GM21619 (cell line): Measurements from ENCODE around the gene PCSK1.
"Not testable (repeated sequence)": the region's sequence is repeated elsewhere in the genome, so short reads cannot be mapped to it uniquely, and the experiment has no call there.

Experiments
- ATAC-seq: cut with Tn5 transposase; IDR thresholded peaks from one replicate; pipeline ENCODE4 v1.9.1; 2021; ENCODE audit not compliant: unreplicated experiment

The PCSK1 gene

DNA sequence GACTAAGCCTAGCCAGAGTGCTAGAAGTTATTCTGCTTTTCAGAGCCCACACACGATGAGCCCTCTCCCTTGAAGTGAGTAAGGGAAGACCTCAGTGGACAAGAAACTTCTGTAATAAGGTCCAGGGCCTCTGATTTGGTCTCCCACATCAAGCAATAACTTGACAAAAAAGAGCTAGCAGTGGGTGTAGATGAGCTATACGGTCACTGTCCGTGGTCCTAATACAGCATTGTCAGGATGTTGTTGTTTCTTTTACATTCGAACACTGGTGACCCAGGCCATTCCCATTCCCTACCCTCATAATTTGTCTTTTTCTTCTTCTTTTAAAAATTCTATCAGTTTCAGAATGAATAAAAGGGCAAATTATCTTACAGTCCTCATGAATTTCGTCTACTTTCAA lies 5.2 kb downstream of the PCSK1 start:
- no peak for ATAC-seq

DNA sequence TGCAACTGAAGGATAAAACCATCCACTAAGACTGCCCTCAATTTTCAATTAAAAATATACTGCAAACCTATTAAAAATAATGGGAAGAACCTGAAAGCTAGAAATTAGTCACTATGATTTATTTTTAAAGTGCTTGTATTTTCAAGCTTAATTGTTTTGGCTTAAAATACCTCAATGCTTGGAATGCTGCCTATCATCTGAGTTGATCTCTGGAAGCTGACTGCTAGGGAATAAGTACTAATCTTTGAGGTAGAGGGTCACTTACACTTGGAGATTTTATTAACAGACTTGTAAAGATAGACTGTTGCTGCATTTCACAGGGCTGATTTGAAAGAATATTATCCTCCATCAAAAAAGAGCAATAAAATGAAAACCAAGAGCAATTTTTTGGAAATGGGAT lies 6.2 kb downstream of the PCSK1 start:
- ATAC-seq = no peak

DNA sequence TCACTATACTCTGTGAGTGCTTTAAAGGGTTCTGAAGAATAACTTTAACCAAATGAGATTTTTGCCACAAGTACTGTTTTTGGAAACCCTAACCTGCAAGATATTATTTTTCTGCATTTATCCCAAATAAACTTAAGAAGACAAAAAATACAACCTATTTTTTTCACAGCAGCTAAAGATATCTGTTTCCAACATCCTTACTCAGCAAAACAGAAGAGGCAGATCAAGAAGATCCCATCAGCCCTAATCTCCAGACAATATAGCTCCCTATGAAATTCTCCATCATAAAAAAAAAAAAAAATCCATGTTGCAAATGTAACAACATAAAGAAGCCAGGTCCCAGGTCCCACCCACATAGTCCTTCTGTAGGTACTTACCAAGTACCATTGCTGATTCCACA lies 7.6 kb downstream of the PCSK1 start:
- ATAC-seq = no peak

DNA sequence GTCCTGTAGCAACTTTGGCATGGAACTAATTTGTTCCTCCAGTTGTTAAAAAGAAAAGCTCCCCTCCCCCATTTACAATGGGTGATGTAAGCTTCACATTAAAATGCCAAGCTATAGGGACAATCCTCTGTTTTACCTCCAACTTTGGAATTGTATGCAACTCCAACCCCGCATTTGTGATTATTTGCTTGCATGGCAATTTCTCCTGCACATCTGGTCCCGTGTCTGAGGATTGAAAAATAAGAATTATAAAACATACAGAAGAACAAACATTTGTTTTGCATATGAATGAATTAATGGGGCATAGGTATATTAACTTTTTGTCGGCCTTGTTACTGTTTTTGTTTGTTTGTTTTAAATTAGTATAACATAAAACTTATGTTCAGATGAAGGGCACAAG lies 17.2 kb downstream of the PCSK1 start:
- ATAC-seq = no peak

DNA sequence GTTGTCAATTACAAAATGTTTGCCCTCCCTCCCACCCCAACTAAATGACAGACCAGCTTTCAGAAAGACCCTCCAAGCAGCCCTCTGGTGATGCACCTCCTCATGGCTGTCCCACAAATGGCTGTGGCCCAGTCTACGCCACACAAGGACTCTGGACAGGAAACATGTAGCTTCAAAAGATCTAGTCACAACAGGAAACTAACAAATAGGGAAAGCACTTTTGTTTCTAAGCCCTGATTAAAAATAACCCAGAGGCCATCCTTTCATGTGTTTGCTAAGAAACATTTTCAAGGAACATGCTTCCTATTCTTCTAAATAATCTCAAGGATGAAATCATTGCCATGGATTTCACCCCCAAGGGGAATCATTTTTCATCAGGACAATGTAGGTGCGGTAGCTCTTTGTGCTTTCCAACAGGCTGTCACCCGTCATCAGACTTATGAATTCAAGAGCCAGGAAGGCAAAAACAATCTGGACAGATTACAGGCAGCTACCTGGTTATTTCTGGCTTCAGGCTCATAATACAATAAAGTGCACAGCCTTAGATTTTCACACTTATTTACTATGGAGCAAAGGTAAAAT lies 20.1 kb downstream of the PCSK1 start:
- ATAC-seq = no peak

DNA sequence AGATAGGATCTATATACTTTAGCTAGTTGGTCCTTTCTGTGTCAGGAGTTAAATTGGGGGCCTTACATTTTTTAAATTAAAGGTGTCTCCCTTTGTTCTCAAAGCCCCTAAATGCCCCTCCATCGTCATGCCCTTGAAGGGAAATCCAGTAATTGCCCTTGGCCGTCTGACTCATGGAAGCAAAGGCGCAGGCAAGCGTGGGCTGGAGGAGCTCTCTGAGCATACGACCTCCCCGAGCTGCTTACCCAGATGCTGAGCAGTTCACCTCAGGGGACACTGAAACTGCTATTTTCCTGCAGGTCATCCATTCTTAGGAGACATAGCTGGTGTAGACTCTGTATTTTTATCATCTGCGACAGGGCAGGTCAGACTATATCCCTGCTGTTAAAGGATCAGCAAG lies 23.0 kb downstream of the PCSK1 start:
- no peak for ATAC-seq

DNA sequence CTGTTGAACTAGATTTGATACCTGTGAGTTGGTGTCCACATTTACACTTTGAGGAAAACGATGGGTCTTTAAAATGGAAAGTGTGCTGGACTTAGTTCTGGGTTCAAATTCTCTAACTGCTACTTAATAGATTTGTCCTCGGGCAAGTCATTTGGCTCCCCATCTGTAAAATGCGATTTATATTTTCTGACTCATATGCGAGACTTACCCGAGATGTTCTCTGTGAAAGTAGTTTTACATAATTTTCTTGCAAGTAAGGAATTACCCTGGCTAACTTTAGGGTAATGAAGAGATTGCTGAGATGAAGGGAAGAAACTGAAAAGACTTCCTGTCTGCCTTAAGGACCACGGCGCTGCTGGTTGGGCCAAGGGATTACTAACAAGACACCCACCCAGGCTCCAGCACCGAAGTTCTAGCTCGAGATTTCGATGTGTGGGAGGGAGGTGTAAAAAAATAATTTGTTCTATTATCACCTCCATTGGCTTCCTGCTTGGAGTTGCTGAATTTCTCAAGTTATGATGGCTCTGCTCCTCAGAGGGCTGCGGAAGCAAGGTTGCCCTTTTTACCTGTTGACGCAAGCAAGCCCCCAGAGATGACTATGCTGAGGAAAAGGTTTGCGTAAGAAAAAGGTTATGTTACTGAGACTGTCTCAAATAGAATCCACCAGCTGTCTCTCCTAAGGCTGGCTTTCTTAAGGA lies 24.1 kb downstream of the PCSK1 start:
- ATAC-seq = no peak

DNA sequence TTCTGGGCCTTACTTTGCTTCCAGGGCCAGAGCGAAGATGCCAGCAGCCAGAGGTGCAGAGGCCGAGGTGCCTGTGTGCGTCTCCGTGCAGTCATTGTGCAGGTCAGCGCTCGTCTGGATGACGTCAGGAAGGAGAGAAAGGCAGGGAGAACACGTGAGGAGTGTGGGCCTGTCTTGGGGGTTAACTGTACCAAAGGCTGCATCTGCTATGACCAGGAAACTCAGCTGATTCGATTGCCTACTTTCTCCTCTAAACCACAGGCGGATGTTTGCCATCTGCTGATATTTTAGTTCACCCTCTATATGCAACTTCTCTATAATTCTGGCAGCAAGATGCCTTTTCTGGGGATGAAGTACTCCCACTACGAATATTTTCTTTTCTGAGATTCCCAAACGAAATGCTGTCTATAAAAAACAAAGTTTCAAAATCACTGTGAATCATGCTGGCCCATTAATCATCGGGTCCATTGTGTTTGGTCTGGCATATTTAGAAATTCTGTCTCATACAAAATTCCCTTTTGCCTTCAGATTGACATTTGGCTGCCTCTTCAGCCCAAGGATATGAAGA lies 24.8 kb downstream of the PCSK1 start:
- ATAC-seq = no peak

DNA sequence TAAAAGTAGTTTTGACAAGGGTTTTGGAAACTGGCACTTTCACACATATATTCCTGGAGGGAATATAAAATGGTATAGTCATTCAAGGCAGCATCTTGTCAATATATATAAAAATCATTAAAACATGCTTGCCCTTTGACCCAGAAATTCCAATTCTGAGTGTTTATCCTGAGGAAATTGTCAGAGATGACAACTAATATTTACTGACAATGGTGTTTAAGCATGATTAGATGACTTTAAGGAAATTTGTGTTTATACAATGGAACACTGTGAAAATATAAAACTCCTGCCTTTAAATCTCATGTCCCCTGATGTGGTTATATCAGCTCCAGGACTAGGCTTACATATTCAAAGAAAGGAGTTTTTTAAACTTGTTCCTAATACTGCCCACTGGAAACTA lies 25.6 kb downstream of the PCSK1 start:
- no peak for ATAC-seq

DNA sequence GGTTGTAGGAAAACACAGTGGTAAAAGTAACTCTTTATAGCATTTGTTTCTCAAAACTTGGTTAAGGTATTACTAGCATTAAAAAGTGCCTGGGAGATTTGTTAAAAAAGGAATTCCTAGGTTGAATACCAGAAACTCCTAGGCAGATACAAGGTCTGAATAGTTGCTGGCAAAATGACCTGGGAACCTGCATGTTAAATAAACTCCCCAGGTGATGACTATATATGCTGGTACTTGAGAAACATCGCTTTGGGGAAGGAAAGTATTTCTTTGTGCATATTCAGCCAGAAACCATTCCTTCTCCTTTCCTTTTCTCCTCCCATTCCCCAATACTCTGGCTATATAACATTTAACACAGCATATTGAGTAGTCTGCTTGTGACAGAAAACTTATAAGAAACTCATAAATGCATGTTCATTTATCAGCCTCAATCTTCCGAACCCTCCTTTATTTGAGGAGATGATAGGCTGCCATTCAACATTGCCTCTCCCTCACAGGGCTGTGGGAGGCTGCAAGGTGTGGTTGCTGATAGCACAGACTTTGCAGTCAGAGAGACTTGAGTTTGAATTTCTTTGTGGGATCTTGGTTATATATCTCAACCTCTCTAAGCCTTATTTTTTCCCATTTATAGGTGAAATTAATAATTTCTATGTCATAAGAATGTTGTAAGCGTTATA lies 28.7 kb downstream of the PCSK1 start:
- no peak for ATAC-seq

DNA sequence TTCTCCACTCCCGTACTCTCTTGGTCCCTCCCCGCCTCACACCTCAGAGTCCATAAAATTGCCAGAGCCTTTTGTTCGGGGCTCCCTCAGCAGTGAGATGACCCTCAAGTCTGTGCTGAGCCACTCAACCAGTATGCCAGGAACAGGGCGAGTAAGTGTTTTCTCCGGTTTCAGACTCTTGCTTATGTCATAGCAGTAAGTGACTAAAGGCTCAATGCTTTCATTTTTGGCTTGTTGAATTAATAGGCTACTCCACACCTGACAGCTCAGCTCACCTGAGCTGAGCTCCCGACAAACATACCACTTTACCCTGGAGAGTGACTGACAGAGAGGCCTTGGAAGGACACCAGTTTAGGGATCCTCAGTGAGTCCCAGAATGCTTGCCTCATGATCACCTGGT lies 30.5 kb downstream of the PCSK1 start:
- no peak for ATAC-seq

DNA sequence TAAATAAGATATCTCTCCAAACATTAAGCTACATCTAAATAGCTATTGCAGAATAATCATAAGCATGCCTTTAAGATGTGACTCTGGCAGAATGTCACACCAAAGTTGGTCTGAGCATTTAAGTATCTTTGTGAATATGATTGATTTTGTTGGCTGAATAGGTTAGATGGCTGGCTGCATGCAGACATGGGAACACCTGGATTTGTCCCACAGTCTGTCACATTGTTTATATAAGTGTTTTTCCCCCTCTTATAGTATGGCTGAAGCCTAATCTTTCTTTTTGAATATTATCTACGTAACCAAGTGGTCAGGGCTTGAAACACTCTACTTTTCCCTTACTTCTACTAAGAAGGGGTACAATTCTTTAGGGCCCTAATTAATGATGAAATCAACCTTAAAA lies 36.2 kb downstream of the PCSK1 start:
- ATAC-seq = no peak

DNA sequence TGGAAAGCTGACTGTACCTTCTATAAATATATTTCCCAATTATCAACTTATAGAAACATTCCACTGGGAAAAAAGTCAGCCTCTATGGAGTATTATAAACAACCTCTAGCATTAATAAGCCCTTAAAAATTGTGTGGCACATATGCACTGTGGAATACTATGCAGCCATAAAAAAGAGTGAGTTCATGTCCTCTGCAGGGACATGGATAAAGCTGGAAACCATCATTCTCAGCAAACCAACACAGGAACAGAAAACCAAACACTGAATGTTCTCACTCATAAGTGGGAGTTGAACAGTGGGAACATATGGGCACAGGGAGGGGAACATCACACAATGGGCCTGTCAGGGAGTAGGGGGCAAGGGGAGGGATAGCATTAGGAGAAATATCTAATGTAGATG lies 37.8 kb downstream of the PCSK1 start:
- ATAC-seq = not testable (repeated sequence)

DNA sequence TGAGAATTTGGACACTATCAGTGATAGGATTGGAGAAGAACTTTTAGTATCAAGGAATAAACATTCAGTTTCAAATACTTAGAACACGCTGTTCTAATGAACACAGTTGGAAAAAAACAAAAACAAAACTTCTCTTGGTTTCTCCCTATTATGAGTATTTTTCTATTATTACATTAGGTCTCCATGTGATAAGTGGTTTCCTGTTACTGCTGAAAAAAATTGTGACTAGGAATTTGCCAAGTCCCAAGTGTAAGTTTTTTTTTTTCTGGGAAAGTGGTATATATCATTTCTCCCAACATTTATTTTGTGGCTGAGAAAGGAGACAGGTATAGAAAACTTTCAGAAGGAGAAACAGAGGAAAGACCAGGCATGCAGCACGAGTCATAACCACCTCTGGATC lies 41.1 kb downstream of the PCSK1 start:
- ATAC-seq = no peak

DNA sequence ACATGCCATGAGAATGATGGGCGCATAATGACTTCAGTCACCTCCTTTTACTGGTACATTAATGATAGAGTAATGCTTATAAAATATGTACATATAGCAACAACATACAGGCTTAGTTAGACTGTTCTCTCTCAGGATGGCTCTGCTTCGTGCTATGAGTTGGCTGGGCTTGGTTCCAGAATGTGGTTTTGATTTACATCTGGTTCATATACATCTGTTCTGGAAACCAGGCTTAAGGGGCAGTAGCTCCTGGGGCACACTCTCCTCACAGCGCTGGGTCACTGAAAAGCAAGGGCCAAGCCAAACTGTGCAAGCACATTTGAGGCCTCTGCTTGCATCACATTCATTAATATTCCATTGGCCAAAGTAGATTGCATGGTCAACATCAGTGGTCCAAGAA lies 44.9 kb downstream of the PCSK1 start:
- ATAC-seq = no peak

DNA sequence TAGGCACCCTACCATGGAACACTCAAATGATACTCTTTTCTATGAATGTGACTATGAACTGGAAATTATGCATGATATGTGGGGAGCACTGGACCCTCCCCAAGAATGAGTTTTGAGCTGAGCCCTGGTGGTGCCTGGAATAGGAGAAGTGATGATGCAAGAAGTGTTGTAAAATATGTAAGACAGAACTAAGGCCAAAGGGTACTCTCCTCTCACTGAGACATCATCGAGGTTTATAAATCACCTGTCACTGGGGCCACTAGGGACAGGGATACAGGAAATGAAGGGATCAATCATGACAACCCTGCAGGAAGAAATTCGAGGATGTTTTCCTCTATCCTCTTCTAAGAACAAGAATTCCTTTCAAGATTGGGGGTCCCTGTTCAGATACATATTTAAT lies 45.4 kb downstream of the PCSK1 start:
- no peak for ATAC-seq

DNA sequence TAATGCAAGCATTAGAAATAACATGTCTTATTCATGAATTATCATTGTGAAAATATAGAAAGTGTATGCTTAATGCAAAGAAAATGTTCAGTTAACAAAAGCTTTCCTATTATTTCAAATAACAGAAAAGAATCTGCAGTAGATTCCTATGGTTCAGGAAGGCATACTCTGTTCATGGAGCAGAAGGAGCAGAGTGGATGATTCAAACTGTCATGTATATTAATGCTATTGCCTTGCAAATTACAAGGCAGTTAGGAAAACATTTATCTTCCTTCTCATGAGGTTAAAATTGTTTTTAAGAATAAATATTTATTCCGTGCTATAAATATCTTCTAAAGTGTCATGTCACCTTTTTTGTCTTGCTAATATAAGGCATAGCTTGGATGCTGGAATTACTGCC lies 47.5 kb downstream of the PCSK1 start:
- ATAC-seq = no peak

DNA sequence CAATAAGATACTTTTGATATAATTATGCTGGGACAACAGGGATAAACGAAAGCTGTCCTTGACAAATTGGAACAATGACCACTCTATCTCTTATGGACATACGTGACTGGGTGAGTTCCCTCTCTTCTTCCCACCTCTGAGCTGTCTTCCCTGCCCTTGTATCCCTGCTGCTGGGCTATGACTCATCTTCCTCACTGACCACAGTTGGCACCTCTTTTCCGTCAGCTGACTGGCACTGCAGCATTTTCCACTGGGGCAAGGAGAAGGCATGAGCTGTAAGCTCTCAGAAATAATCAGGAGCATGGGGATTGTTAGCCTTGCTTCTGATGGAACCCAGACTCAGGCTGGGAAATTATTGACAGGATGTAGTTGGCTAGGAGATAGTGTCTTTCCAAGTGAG lies 48.7 kb downstream of the PCSK1 start:
- ATAC-seq = no peak

DNA sequence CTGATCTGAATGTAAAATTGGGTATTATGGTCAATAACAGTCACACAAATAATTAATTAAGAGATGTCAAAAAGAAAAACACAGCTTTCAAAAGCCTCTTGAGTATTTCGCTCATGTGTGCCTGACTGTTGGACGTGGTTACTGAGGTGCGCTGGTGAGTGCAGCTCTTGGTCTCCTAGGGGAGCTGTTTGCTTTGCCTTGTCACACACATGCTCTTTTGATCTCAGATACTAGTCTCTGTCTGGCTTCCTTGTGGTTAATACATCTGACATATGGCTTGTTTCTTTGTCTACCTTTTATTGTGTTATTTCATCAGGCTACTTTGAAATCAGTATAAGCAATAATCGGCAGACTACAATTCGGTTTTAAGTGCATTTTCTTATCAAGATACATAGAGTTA lies 51.5 kb downstream of the PCSK1 start:
- ATAC-seq = no peak

DNA sequence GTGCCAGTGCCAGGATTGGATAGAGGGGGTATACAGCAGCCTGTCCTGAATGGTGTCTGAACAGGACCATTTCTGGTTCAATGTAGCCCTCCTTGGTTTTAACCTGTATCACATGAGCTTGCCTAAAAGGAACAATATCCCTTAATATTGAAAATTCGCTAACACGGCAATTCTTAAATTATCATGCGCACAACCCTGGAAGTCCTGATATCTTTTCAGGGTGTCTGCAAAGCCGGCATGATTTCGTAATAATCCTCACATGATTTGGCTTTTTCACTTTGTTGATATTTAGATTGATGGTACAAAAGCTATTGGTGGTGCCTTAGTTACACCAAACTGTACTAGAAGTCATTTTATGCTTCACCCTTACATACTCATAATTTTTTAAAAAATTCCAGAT lies 53.2 kb downstream of the PCSK1 start:
- ATAC-seq = no peak

DNA sequence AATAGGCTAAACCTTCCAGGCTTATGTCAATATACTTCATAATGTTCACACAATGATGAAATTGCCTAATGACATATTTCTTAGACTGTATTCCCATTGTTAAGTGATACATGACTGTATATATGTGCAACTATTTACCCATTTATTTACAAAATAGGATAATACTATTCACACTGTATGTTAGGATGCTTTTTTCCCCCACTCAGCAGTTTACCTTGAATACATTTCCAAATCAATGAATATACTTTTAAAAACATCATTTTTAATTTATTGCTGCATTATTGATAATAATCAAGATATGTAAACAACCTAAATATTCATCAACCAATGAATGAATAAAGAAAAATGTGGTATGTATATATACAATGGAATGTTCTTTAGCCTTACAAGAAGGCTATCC lies 55.5 kb downstream of the PCSK1 start:
- ATAC-seq = no peak

DNA sequence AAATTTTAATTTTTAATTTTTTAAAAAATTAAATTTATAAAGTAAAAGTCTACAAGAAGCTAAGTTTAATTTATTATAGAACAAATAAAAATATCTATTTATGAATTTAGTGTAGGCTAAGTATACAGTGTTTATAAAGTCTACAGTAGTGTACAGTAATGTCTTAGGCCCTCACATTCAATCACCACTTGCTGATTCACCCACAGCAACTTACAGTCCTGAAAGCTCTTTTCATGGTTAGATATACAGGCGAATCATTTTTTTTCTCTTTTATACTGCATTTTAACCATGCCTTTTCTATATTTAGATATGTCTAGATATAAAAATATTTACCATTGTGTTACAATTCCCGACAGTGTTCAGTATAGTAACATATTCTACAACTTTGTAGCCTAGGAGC lies 55.9 kb downstream of the PCSK1 start:
- ATAC-seq = no peak
